ES-I3 (cell line): Measurements from ENCODE around the gene ABCA6.

Experiments used
- H3K36me3 ChIP-seq: 2 replicates; pipeline ENCODE4 v1.6.1; 2013; ENCODE audit warnings: mild to moderate bottlenecking, low read length, control low read depth, moderate library complexity; ENCODE audit not compliant: insufficient read depth
- H3K4me1 ChIP-seq: 2 replicates; pipeline ENCODE4 v1.6.1; 2013; ENCODE audit warnings: mild to moderate bottlenecking, control low read depth, low read length; ENCODE audit not compliant: insufficient read depth
- H3K9ac ChIP-seq: 2 replicates; pipeline ENCODE4 v1.6.1; 2013; ENCODE audit warnings: low read depth, mild to moderate bottlenecking, low read length, moderate library complexity
- H3K9me3 ChIP-seq: 2 replicates; pipeline ENCODE4 v1.6.1; 2013; ENCODE audit warnings: mild to moderate bottlenecking, low read length, moderate library complexity; ENCODE audit not compliant: control insufficient read depth, insufficient read depth

ABCA6 gene

DNA sequence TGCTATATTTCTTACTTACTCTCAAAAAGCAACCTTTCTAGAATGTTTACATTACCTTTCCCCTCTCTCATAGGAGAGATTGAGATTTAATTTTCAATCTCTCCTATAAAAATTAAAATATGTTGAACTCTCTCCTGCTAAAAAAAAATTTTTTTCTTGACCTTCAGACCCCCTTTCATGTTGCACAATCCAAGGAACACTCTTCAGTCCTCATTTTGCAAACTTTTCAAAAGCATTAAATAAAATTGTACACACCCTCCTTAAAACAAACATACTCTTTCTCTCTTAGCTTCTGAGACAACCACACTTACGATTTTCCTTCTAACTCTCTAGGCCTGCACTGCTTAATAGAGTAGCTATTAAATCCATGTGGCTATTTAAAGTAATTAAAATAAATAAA lies 8.6 kb upstream of the ABCA6 start:
- H3K4me1 ChIP-seq = no peaks in the 10 kb centered on the region

DNA sequence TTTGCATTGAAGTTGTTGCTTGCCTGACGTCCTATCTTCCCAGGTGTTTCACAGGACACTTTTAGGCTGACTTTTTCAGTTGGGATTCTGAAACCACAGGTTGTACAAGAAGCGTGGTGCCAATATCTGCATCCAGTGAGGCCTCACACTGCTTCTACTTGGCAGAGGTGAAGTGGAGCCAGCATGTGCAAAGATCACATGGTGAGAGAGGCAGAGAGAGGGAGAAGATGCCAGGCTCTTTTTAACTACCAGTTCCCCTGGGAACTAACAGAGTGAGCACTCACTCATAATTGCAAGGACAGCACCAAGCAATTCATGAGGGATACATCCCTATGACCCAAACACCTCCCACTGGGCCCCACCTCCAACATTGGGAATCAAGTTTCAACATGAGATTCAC lies 5.8 kb upstream of the ABCA6 start:
- Histone ChIP-seq H3K4me1 (no peaks in the 10 kb centered on the region), H3K36me3 (no peaks in the 10 kb centered on the region), H3K9me3 (no peaks in the 10 kb centered on the region), H3K9ac (no peak overlapping the region)

More for the DNA sequence above, 8.6 kb upstream of the ABCA6 start:
- H3K9me3 ChIP-seq = no peaks in the 10 kb centered on the region
- H3K9ac ChIP-seq = no peak overlapping the region
- no peaks in the 10 kb centered on the region for H3K36me3 ChIP-seq

DNA sequence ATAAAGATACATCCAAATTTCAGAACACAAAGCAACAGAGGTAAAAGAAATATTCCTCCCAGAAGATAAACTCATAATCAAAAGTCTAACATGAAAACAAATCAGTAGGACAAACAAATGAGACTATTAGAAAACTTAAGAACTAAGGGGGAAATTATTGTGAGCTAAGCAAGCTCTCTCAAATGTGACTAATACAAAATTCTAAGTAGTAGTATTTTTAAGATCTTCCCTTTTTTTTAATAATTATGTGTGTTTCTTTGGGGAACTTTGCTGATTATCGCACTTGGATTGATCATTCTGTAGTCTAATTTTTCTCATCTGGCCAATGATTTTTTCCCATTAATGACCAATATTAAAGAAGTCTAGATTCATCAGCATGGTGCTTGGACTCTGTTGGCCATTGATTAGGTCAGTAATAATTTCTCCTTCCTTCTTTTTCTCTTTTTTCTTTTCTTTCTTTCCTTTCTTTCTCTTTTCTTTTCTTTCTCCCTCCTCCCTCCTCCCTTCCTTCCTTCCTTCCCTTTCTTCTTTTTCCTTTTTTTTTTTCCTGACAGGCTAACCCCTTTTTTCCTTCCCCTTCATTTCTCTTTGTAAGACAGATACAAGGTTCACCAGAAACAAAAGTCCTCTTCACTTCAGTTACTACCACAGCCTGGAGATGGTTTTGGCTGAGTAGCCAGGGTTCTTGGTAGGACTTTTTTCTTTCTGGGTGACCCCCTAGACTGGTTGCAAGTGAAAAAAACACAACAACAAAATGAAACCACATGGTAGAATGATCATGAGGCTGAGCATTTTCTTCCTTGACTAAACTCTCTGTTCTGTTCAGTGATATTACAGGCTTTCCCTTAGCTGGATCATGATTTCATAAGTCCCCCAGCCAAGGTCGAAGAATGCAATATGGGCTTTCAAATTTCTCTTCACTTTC lies 2.9 kb upstream of the ABCA6 start:
- H3K9me3 ChIP-seq = no peaks in the 10 kb centered on the region
- no peak overlapping the region for H3K9ac ChIP-seq
- no peaks in the 10 kb centered on the region for H3K4me1 ChIP-seq
- no peaks in the 10 kb centered on the region for H3K36me3 ChIP-seq

DNA sequence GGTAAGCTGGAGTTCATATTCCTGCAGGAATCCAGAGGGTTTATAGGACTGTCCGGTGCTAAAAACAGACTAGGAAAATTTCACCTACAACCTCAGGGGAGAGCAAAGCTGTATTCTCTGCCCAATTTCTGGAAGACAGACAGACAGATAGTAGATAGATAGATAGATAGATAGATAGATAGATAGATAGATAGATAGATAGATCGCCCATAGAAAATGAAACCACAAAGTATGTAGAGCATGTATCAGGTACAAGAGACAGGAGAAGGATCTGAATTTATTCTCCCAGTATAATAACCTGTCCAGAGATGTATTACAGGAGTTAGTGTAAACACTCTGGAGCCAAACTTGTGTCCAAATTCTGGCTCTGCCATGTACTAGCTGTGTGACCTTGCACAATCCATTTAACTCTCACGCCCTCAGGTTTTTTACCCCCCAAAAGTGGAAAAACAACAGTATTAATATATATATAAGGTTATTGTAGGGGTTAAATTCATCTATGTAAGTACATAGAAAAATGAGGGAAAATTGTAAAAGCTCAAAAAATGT lies 2.1 kb upstream of the ABCA6 start:
- Histone ChIP-seq H3K36me3 (no peaks in the 10 kb centered on the region), H3K9ac (no peak overlapping the region), H3K9me3 (no peaks in the 10 kb centered on the region), H3K4me1 (no peaks in the 10 kb centered on the region)

DNA sequence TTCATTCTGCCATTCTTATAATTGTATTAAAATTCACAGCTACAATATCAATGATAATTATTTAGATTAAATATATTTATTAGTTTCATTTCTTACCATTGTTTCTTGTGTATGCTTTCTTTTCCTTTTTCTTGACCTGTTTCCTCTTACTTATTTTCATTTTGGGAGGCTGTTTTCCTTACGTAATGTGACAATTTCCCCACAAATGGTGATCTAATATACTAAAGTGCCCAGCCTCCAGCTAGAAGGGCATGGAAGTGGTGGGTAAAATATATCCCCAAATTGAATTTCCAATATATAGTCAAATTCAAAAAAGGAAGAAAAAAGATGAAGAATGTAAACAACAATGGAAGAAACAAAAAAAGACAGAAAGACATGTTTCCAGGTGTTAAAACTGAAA lies 1.5 kb upstream of the ABCA6 start:
- Histone ChIP-seq H3K4me1 (no peaks in the 10 kb centered on the region), H3K9ac (no peak overlapping the region), H3K36me3 (no peaks in the 10 kb centered on the region), H3K9me3 (no peaks in the 10 kb centered on the region)

DNA sequence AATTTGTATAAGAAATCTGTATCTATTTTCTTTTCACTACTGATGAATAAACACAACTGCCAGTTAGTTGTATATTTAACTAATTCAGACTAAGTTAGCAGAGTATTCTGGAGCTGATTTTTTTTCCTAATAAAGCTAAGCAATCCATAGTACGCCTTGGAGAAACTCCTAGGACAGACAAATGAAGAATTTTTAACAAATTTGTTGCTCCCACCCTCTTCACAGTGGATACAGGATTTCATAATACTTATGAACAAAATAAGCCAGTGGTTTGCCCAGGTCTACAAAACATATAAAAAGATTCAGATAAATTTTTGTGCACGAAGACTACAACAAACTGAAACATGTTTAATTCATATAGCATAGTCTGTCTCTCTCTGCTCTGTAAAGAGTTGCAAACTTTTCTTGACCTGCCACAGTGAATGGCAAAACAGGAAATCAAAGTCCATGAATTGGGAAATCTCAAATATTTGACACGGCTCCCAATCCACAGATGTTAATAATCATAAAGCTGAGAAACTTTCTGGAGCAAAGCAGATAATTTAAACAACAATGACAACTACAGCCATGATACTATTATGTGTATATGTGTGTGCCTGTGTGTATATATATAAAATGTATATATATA lies 594 bp upstream of the ABCA6 start:
- Histone ChIP-seq H3K9ac (no peak overlapping the region), H3K36me3 (no peaks in the 10 kb centered on the region)

DNA sequence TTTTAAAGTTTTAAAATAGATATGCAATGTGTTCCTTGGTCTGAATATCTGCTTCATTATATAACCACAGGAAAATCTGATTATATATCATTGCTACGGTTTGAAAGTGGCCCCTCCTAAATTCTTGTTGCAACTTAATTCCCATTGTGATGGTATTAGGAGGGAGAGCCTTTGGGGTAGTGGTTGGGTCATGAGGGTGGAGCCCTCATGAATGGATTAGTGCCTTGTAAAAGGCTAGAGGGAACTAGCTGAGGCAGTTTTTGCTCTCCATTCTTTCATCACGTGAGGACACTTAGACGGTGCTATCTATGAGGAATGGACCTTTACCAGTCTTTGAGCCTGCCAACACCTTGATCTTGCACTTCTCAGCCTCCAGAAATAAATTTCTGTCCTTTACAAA lies 7.6 kb downstream of the ABCA6 start:
- Histone ChIP-seq H3K9me3 (no peaks in the 10 kb centered on the region), H3K9ac (no peak overlapping the region), H3K4me1 (no peaks in the 10 kb centered on the region), H3K36me3 (no peaks in the 10 kb centered on the region)

More for the DNA sequence above, 594 bp upstream of the ABCA6 start:
- no peaks in the 10 kb centered on the region for H3K4me1 ChIP-seq
- no peaks in the 10 kb centered on the region for H3K9me3 ChIP-seq

DNA sequence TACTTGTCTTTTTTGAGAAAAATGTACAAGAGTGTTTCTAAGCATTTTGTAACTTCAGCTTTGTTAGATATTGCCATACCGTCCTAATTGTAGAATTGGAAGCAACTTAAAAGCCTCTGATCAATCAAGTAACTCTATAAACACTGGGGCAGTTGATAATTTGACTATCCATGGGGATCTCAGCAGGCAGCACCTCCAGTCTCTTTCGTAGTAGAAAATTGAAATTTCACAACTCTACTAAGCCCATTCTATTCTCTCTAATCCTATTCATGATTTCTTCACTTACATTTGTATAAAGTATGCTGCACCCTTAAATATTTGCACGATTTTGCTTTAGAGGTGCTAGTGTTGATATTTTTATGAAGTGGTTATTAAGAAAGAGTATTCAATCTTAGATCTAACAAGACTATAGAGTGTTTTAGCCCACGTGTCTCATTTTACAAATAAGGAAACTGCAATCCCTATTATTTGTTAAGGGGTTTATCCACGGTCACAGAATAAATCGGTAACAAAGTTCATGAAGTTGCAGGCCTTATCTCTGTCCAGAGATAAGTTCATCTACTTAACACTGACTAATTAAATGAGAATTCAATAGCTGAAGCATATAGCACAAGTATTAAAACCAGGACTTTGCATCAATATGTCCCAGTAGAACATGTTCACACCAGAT lies 10.9 kb downstream of the ABCA6 start:
- Histone ChIP-seq H3K9ac (no peak overlapping the region), H3K4me1 (no peaks in the 10 kb centered on the region), H3K9me3 (no peaks in the 10 kb centered on the region), H3K36me3 (no peaks in the 10 kb centered on the region)

DNA sequence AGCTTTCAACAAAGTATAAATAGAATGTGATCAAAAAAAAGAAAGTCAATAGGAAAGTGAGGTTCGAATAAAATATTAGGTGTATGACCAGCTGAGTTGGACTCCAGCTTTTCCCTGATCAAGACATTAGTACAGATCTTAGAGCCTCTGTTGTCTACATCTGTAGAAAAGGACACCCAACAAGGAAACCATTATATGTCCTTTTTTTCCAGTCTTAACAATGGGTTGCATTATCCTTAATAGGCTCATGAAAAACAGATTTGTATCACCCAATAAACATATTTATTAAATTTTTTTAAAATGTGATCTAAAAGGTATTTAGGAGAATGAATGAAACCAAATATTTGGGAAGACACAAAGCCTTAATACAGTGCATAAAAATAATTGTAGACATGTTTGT lies 18.1 kb downstream of the ABCA6 start:
- Histone ChIP-seq H3K4me1 (no peaks in the 10 kb centered on the region), H3K9ac (no peak overlapping the region), H3K36me3 (no peaks in the 10 kb centered on the region), H3K9me3 (no peaks in the 10 kb centered on the region)

DNA sequence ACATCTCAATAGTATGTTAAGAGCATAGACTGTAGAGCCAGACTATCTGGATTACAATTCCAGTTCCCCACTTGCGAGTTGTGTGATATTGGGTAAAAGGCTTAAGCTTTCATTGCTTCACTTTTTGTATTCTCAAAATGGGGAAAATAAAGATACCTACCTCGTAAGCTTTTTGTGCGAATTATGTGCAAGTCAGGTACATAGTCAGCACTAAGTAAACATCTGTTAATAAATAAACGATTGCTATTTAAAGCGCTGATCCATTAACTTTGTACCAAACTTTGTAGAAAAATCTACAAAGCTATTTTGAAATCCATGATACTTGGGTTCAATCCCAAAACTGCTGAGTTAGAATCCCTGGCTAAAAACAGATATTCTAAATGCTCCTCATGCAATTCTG lies 19.6 kb downstream of the ABCA6 start:
- Histone ChIP-seq H3K4me1 (no peaks in the 10 kb centered on the region), H3K9ac (no peak overlapping the region)

DNA sequence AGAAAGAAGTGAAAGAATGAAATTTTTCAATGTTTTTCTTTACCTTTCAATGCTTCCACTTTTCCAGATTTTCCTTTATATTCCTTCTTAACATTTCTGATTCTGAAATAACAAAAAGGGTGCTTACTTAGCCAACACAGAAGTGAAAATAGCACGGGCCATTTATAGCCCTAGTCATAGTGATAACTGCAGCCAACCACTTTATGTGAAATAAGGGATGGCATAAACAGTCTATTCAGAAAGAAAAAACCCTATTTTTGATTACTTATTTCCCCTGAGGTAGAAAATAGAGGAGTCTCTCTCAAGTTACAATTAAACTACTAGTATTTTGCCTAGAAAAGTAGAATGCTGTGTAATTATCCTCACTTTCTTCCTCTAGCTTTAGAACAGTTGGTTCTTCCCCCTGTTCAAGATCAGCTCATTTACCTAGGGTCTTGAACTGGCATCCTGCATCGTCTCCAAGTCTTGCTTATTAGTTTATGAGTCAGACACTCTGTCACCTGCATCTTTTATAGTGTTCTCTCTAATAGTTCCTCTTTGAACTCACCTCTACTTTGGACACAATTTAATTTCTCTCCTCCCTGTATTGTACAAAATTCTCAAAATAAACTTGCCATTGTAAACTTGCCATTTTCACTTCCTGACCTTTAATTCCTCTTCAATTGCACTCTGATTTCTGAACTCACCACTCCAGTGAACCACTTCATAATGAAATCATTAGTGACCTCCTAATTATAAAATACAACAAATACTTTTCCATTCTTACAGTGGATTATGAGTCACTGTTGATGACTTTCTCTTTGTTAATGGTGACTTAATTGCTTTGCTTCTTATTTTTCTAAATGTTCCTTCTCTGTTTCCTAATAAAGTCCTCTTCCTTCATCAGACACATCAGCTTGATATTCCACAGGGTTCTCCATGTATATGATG lies 23.6 kb downstream of the ABCA6 start:
- H3K9ac ChIP-seq = no peak overlapping the region

More for the DNA sequence above, 19.6 kb downstream of the ABCA6 start:
- Histone ChIP-seq H3K36me3 (no peaks in the 10 kb centered on the region), H3K9me3 (no peaks in the 10 kb centered on the region)

DNA sequence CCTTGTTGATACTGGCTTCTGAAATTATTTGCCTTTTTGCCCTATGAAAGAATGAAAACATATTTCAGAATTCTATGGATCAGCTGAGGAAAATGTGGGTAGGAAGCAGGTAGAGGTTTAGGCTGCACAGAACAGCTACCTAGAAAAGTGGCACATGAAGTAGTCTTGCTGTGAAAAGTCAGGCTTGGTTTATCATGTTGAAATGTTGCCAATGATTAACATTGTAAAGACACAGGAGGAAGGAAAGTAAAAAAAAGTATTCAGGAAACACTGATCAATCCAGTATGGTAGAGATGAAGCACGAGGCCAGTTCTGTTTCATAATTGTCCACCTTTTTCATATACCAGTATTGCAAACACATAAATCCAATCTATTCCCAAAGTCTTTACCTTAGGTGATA lies 29.9 kb downstream of the ABCA6 start:
- Histone ChIP-seq H3K9ac (no peak overlapping the region), H3K4me1 (no peaks in the 10 kb centered on the region), H3K36me3 (no peaks in the 10 kb centered on the region), H3K9me3 (no peaks in the 10 kb centered on the region)

More for the DNA sequence above, 23.6 kb downstream of the ABCA6 start:
- no peaks in the 10 kb centered on the region for H3K4me1 ChIP-seq
- no peaks in the 10 kb centered on the region for H3K9me3 ChIP-seq
- H3K36me3 ChIP-seq = no peaks in the 10 kb centered on the region

DNA sequence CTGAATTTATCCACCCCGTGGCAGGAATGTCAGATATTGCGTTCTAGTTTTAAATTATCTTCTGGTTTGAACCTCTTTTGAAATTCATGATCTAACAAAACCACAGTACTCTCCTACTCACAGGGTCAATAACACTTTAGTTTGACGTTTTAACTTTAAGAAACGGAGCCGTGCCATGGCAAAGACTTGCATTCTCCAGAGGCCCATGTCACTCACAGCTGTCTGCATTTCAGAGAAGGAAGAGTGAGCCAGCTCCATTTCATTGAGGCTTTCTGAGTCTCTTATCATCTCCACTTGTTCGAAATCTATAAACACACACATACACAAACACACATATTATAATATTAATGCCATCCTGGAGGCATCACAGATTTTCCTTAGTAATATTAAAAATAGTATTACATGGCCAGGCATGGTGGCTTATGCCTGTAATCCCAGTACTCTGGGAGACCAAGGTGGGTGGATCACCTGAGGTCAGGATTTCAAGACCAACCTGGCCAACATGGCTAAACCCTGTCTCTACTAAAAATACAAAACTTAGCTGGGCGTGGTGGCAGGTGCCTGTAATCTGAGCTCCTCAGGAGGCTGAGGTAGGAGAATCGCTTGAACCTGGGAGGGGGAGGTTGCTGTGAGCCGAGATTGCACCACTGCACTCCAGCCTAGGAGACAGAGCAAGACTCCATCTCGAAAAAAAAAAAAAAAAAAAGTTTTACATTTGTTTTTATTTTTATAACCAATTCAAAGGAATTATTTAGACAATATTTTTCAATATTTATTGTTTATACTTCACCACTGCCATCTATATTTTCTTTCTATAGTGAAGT lies 35.6 kb downstream of the ABCA6 start:
- no peaks in the 10 kb centered on the region for H3K4me1 ChIP-seq
- H3K9ac ChIP-seq = no peak overlapping the region
- H3K9me3 ChIP-seq = no peaks in the 10 kb centered on the region
- H3K36me3 ChIP-seq = no peaks in the 10 kb centered on the region
